Right hindlimb (tissue), 1 donor: ENCODE data around the gene OR1F1.
A peak's percentile ranks its signal among the peaks of the same experiment; 100 is the strongest.
"Not testable (repeated sequence)": the region's sequence is repeated elsewhere in the genome, so short reads cannot be mapped to it uniquely, and the experiment has no call there.

Experiments
- DNase-seq: peaks from one replicate; pipeline ENCODE4 v3.0.0-alpha.2; 2018

Gene OR1F1

GRCh38 chr16:3187798-3188674 is at the start of gene OR1F1:
Gene OR1F1, plus strand, starts transcription at chr16:3188204.
- DNase-seq = no peak

- no peak for DNase-seq
Observed at GRCh38 chr16:3138342-3138741, 49.7 kb upstream of the OR1F1 start.

- DNase-seq = peak; percentile 10
Observed at GRCh38 chr16:3138823-3139426, 49.1 kb upstream of the OR1F1 start.

GRCh38 chr16:3139561-3139960 is 48.4 kb upstream of the OR1F1 start:
- DNase-seq = not testable (repeated sequence)

- peak; percentile 10 for DNase-seq
Observed at GRCh38 chr16:3140603-3141427, 47.2 kb upstream of the OR1F1 start.

GRCh38 chr16:3141781-3142311 is 46.2 kb upstream of the OR1F1 start:
- no peak for DNase-seq

GRCh38 chr16:3142327-3142726 is 45.7 kb upstream of the OR1F1 start:
- no peak for DNase-seq

GRCh38 chr16:3142770-3143169 is 45.2 kb upstream of the OR1F1 start:
- no peak for DNase-seq

GRCh38 chr16:3143189-3143588 is 44.8 kb upstream of the OR1F1 start:
- no peak for DNase-seq

GRCh38 chr16:3143598-3144320 is 44.2 kb upstream of the OR1F1 start:
- DNase-seq = peak; percentile 24

- peak; percentile 20 for DNase-seq
Observed at GRCh38 chr16:3144321-3144983, 43.6 kb upstream of the OR1F1 start.

GRCh38 chr16:3145151-3145550 is 42.9 kb upstream of the OR1F1 start:
- no peak for DNase-seq

GRCh38 chr16:3145660-3146059 is 42.3 kb upstream of the OR1F1 start:
- peak; percentile 19 for DNase-seq

GRCh38 chr16:3147046-3147756 is 40.8 kb upstream of the OR1F1 start:
- peak; percentile 17 for DNase-seq

- DNase-seq = no peak
Observed at GRCh38 chr16:3147757-3148104, 40.3 kb upstream of the OR1F1 start.

- no peak for DNase-seq
Observed at GRCh38 chr16:3148256-3149192, 39.5 kb upstream of the OR1F1 start.

- no peak for DNase-seq
Observed at GRCh38 chr16:3149193-3149530, 38.8 kb upstream of the OR1F1 start.

- DNase-seq = peak; percentile 78
Observed at GRCh38 chr16:3149630-3150345, 38.2 kb upstream of the OR1F1 start.
